ENCODE measurements around the gene TOM1L2.

The TOM1L2 gene

GRCh38 chr17:17846003-17846402 lies 126.2 kb downstream of the TOM1L2 start:
- DNase-seq = no peak

DNA sequence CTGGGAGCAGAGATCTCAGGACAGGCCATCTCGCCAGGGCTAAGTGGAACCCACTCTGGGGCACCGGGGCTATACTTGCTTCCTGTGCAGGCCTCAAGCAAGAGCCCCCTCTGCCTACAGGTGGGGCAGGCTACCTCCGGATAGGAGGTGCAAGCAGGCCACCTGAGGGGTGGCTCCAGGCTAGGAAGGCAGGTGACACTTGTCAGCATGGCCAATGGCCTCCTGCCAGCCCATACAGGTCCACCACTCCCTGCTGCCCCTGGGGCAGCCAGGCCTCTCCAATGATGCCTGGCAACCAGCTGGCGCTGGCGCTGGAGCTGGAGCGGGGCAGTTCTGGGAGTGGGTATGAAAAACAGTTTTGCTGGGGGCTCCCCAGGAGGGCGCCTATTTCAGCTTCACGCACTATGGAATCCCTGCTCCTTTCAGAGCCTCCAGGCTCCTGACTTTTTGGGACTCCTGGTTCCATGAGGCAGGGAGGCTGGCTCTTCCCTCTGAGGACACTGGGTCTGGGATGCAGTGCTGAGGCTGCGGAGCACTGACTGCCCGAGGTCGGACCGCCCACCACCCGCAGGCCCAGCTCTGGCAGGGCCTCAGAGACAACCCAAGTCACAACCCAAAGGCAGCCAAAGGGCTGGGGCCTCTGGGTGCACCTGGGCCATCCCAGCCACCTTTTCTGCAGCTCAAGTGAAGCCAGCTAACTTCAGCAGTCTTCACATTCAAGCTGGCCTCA lies 127.0 kb downstream of the TOM1L2 start:
- no peak for DNase-seq

DNA sequence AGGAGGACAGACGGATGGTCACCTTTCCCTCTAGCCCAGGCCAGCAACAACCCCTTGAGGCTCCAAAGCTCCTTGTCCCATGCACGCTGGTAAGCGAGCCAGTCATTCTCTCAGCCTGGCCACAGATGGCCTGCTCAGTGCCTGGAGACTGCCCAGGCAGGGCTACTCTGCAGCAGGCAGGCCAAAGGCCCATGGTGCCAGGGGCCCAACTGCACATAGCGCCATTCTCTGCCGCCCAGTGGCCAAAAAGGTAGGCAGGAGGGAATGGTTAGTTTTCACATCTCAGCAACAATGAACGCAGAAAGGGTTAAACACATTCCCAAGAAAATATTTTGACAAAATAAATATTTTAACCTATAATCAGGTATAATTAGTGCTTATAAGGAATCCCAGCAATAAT lies 127.7 kb downstream of the TOM1L2 start:
- no peak for DNase-seq

DNA sequence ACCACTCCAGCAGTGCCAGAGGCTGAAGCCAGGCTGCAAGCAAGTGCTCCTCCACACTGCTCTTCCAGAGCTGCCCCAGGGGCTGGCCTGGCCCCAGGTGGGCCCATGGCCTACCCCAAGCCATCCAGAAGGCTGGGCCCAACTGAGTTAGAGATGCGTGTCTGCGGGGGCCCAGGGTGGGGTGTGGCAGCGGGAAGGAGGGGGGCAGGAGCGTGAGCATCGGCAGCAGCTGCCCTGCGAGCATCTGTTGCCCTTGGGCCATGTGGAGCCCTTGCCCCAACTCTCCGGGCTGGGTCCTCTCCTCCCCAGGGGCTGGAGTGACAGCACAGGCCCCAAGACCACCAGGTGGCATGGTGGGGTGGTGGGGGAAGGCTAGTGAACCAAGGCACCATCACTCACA lies 128.1 kb downstream of the TOM1L2 start:
- DNase-seq = no peak

- DNase-seq = no peak
Measured at GRCh38 chr17:17843096-17843495, 129.1 kb downstream of the TOM1L2 start.

GRCh38 chr17:17842111-17842876 lies 129.9 kb downstream of the TOM1L2 start:
- DNase-seq = no peak

DNA sequence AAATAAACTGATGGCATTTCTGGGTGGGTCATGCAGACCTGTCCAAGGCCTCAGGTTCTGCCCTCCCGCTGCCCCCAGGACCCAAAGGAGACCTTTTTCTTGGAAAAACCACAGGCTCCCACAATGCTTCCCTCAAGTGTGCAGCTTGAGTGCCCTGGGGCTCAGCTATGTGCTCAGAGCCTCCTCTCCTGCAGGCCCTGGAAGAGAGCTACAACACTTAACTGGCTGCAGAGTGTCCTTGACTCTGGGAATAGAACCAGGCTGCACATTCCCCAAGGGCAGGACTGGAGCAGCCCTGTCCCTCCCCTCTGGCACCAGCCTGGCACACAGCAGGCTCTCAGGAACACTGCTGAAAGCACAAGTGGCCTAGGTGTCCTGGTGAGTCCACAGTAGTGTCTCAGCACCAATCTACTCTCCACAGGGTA lies 130.6 kb downstream of the TOM1L2 start:
- no peak for DNase-seq

DNA sequence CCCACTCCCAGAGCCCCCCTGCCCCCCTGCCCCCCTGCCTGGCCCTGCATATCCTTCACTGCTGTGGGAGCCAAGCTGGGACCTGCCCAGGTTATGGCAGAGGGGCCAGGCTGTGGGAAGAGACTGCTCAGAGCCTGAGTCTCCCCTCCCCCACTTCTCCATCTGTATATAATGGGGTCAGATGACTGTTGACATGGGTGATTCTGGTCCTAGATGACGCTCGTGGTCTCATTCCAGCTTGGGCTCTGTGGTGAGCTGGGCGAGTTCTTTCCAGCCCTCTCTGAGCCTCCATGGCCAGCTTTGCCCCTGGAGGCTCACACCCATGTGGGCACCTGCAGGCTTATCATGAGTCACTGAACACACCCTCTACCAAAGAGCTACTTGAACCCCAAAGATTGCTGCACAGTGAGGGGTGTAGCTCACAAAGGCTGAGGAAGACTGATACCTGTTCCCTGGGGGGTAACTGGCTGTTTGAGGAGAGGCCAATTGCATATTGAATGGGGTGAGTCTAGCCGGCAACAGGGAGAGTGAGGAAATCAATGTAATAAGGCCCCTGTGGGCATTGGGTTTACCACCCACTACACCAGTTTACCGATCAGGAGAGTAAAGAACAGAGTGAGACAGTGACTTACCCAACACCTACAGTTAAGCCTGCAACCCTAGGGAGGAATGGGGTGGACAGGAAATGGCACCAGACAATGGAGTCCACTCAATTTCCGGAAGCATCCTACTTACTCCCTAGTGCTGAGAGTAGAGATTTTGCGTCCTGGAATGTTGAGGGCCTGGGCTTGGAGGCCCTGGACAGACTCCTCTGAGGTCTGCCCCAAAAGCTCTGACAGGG lies 131.2 kb downstream of the TOM1L2 start:
- DNase-seq = no peak

DNA sequence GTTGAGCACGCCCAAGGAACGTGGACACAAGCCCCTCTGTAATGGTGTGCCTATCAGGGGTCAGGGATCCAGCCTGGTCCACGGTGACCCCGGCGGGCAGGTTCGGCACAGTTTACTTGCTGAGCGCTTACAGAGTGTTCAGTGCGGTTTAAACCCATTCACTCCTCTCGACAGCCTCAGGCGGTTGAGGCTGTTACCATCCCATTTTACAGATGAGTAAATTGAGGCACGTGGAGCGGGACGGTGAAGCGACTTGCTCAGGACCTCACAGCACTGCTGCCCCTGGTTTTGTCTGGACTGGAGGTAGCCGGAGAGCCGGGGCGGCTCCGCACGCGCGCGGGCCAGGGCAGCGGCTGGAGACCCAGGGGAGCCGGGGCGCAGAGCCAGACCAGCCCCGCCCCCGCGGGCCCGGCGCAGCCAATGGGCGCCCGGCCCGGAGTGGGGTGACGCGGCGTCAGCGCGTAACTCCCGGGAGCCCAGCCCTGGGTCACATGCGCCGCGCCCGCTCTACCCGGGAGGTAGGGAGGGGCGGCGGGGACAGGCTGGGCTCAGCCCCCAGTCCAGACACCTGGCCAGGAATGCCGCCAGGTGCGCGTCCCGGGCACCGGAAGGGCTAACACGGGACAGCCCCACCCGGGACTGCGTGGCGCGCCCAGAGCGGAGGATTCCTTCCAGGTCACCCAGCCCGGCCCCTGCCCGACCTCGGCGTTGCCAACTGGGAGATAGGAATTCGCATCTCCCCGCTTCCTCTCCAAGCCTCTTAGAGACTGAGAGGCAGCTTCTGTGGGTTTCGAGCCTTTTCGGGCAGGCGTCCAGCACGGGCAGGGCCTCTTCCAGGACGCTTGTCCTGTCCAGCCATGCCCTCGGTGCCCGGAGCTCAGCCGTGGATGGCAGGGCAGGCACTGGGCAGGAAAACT lies 132.2 kb downstream of the TOM1L2 start:
- peak; percentile 79 for DNase-seq

GRCh38 chr17:17837966-17838962 lies 133.9 kb downstream of the TOM1L2 start:
- no peak for DNase-seq

DNA sequence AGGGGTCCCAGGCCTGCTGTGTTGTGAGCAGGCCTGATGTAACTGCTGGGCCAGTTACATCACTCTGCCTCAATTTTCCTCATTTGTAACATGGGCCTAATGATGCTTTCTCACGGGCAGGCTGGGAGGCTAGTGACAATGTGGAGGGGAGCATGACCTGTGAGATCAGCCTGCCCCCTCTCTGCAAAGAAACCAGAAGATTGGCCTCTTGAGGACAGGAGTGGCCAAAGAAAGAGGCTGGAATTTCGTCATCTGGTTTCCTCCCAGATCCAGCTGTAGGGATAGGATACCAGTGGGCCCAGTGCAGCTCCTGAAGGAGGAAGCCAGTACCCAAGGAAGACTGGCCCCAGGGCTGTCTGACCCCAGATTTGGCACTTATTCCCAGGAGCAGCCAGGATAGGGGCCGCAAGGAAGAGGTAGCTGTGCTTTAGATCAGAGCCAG lies 134.8 kb downstream of the TOM1L2 start:
- no peak for DNase-seq

DNA sequence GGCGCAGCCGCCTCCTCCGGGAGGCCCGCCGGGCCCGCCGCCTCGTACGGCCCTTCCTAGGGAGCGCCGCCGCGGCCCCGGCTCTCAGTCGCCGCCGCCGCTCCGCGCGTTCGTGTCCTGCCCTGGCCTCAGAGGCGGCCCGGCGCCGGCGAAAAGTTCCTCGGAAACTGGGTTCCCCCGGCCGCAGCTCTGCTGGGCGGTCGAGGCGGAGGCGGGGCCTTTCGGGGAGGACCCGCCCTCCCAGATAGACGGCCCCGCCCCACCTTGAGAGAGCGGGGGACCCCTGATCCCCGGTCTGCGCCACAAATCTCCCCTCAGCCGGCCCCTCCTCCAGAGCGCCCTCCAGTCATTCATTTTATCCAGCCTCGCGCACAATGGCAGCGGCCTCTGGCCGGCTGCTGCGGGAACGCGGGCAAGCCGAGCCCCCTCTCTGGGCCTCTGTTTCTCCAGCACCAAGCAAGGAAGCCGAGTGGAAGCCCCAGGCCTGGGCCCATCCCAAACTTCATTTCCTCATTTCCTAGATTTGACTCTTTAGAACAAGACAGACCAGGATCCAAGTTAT lies 135.3 kb downstream of the TOM1L2 start, which contains the start of gene SREBF1:
Gene SREBF1, minus strand, starts transcription at position 169 of the 562 bp plus-strand sequence. CDS start 169 bp downstream, outside the sequence.
- peak; percentile 68 for DNase-seq

DNA sequence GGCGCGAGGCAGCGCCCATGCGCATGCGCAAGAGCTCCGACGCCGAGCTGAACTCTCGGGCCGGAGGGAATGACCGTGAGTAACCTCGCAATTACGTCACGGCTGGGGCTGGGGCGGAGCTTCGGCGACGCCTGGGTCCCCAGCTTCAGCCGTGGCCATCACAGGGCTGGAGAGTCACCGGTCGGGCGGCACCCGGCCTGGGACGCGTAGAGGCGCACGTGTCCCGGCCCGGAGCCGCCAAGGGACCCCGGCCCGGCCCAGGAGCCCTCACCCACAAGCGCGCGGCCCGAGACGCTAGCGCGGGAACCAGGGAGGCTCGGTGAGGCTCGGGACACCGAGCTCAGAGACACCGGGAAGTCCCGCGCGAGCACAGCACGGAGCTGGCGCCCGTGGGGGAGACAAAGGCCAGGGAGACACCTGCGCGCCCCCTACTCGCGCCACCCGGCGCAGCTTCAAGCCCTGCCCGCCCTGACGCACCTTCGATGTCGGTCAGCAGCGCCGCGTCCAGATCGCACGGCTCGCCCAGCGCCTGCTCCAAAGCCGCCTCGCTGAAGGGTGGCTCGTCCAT lies 135.9 kb downstream of the TOM1L2 start:
- peak; percentile 96 for DNase-seq

GRCh38 chr17:17835415-17836249 lies 136.6 kb downstream of the TOM1L2 start:
- DNase-seq = no peak

DNA sequence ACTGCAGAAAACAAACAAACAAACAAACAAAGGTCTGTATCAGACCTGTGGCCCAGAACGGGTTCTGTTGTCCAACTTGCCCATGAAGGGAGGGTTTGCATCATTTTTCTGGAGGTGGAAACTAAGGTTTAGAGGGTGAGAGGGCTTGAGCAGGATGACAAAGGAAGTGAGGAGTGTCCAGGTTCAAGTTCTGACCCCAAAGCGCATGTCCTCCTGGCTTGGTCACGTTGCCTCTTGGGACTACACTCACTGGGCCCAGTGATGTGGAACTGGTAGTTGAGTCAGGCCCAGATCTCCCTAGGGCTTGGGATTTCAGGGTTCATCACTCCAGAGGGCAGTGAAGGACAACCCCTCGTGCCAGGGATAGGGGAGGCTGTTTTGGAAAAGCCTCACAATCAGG lies 137.2 kb downstream of the TOM1L2 start:
- no peak for DNase-seq

DNA sequence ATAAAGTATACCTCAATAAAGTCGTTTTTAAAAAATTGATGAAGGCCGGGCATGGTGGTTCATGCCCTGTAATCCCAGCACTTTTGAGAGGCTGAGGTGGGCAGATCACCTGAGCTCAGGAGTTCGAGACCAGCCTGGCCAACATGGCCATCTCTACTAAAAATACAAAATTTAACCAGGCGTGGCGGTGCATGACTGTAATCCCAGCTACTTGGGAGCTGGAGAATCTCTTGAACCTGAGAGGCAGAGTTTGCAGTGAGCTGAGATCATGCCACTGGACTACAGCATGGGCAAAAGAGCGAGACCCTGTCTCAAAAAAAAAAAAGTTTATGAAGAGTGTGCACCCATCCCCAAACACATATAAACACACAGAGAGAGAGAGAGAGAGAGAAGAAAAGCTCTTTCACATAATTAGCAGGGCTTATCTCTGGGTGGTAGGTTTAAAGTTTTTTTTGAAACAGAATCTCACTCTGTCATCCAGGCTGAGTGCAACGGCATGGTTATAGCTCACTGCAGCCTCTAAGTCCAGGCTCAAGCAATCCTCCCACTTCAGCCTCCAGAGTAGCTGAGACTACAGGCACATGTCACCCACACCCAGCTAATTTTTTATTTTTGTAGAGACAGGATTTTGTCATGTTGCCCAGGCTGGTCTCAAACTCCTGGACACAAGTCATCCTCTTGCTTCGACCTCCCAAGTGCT lies 138.4 kb downstream of the TOM1L2 start:
- DNase-seq = no peak

- no peak for DNase-seq
Measured at GRCh38 chr17:17832032-17832363, 140.2 kb downstream of the TOM1L2 start.

GRCh38 chr17:17831208-17832031 lies 140.8 kb downstream of the TOM1L2 start:
- no peak for DNase-seq

Measured in activated naive CD4-positive, alpha-beta T cell treated with anti-CD3 and anti-CD28 coated beads, Interleukin-2, amount 50 U/mL, for 16 hours (primary cell).